Nephron (organoid): ENCODE measurements around the gene PAN3.

Source experiments
- H3K27ac Mint-ChIP-seq, 3 experiments: 2 replicates each; pipeline ENCODE4 v1.8.0; 2020; ENCODE audit warnings: mixed read lengths in 3 of 3, mild to moderate bottlenecking in 2 of 3, moderate library complexity in 1 of 3
- H3K27me3 Mint-ChIP-seq: 2 replicates; pipeline ENCODE4 v1.8.0; 2021; ENCODE audit warnings: low read depth, mild to moderate bottlenecking, moderate library complexity, mixed read lengths
- H3K36me3 Mint-ChIP-seq: 2 replicates; pipeline ENCODE4 v1.8.0; 2020; ENCODE audit warnings: low read depth, mixed read lengths
- H3K4me1 Mint-ChIP-seq: 2 replicates; pipeline ENCODE4 v1.8.0; 2020; ENCODE audit warnings: mixed read lengths
- H3K4me3 Mint-ChIP-seq, 3 experiments: 2 replicates each; pipeline ENCODE4 v1.8.0; 2020; ENCODE audit warnings: mild to moderate bottlenecking in 3 of 3, mixed read lengths in 3 of 3, moderate library complexity in 2 of 3
- H3K9me3 Mint-ChIP-seq: 2 replicates; pipeline ENCODE4 v1.8.0; 2020; ENCODE audit warnings: mixed read lengths
- CTCF ChIP-seq, 3 experiments: fragments of 200-600 bp; sonication (generic); IDR thresholded peaks; one replicate each; pipeline ENCODE4 v1.5.0; 2021; ENCODE audit warnings: antibody characterized with exemption in 3 of 3; ENCODE audit not compliant: unreplicated experiment in 3 of 3

Gene PAN3

GRCh38 chr13:28129911-28130693 is 8.2 kb upstream of the PAN3 start:
- H3K36me3 Mint-ChIP-seq: no peaks in the 10 kb centered on the region
- no peak overlapping the region for H3K27ac Mint-ChIP-seq
- no peaks in the 10 kb centered on the region for H3K9me3 Mint-ChIP-seq
- no peaks in the 10 kb centered on the region for H3K4me1 Mint-ChIP-seq
- no peak overlapping the region for H3K4me3 Mint-ChIP-seq
- H3K27me3 Mint-ChIP-seq: peaks cover 4% of the 10 kb centered on the region
- TF ChIP-seq CTCF (IDR thresholded peaks at IDR 0.05; ENCODE audit: unreplicated experiment in 3 of 3): no peak

- H3K27ac Mint-ChIP-seq: no peak overlapping the region
- no peak for TF ChIP-seq CTCF (IDR thresholded peaks at IDR 0.05; ENCODE audit: unreplicated experiment in 3 of 3)
Measured at GRCh38 chr13:28131646-28132045, 6.7 kb upstream of the PAN3 start.

GRCh38 chr13:28136916-28137315 is 1.4 kb upstream of the PAN3 start:
- peak overlapping the region; percentile 93 to 100 (median 98) for H3K4me3 Mint-ChIP-seq
- H3K27ac Mint-ChIP-seq: peak overlapping the region; percentile 98 to 100 (median 99)
- H3K27me3 Mint-ChIP-seq: no peaks in the 10 kb centered on the region
- H3K4me1 Mint-ChIP-seq: peaks cover 37% of the 10 kb centered on the region
- H3K9me3 Mint-ChIP-seq: no peaks in the 10 kb centered on the region
- TF ChIP-seq CTCF (IDR thresholded peaks at IDR 0.05; ENCODE audit: unreplicated experiment in 3 of 3): no peak
- H3K36me3 Mint-ChIP-seq: no peaks in the 10 kb centered on the region

More at GRCh38 chr13:28131646-28132045, 6.7 kb upstream of the PAN3 start:
- no peak overlapping the region for H3K4me3 Mint-ChIP-seq
- H3K27me3 Mint-ChIP-seq: no peaks in the 10 kb centered on the region
- H3K4me1 Mint-ChIP-seq: peaks cover 4% of the 10 kb centered on the region
- H3K9me3 Mint-ChIP-seq: no peaks in the 10 kb centered on the region
- no peaks in the 10 kb centered on the region for H3K36me3 Mint-ChIP-seq

GRCh38 chr13:28137596-28137995 is 749 bp upstream of the PAN3 start:
- H3K4me1 Mint-ChIP-seq: peaks cover 43% of the 10 kb centered on the region
- H3K4me3 Mint-ChIP-seq: peak overlapping the region; percentile 93 to 100 (median 98)
- no peaks in the 10 kb centered on the region for H3K27me3 Mint-ChIP-seq
- H3K9me3 Mint-ChIP-seq: no peaks in the 10 kb centered on the region
- no peak for TF ChIP-seq CTCF (IDR thresholded peaks at IDR 0.05; ENCODE audit: unreplicated experiment in 3 of 3)
- H3K36me3 Mint-ChIP-seq: no peaks in the 10 kb centered on the region
- peak overlapping the region; percentile 98 to 100 (median 99) for H3K27ac Mint-ChIP-seq

- TF ChIP-seq CTCF (IDR thresholded peaks at IDR 0.05; ENCODE audit: unreplicated experiment in 3 of 3): no peak
- Mint-ChIP-seq H3K27ac (peak overlapping the region; percentile 98 to 100 (median 99)), H3K27me3 (no peaks in the 10 kb centered on the region), H3K4me1 (peaks cover 43% of the 10 kb centered on the region), H3K4me3 (peak overlapping the region; percentile 93 to 100 (median 99)), H3K36me3 (no peaks in the 10 kb centered on the region), H3K9me3 (no peaks in the 10 kb centered on the region)
Measured at GRCh38 chr13:28138756-28139470, 568 bp downstream of the PAN3 start.
